ENCODE data around the gene PDGFA.

The PDGFA gene

DNA sequence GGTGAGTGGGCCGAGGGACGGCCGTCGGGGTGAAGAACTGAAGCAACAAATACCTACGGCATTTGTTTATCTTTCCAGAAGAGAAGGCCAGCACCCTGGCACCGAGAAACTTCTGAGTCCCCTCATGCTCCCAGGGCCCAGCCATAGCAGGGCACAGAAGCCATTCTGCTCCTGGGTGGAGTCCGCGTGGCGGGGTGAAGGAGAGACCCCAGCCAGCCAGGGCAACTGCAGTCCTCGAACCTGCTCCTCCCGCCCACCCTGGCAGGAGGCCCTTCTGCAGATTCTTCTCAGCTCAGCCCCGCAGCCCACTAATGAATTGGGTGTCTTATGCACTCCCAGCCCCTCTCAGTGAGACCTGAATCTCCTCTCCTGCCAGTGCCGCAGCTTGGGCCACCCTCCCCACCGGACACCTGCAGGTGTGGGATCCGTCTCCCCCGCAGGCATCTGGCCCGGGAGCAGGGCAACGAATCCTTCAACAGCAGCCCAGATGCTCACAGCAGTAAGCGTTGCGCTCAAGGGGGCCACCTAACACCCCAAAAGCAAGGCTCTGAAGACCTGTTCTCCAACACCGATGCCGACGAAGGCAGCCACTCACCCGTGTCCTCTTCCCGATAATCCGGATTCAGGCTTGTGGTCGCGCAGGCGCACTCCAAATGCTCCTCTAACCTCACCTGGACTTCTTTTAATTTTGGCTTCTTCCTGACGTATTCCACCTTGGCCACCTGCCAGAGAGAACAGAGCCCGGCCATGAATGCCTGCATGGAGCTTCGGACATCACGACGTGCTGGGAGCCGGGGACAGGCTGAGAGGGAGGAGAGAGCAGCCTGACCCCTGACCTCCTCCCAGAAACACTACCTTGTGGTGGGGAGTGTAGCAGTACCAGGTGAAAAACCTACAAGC is 18.9 kb downstream of the PDGFA start:
- H3K36me3 ChIP-seq (ENCODE audit: control insufficient read depth, insufficient read depth, low read length) = no peaks in the 10 kb centered on the region
- H3K9ac ChIP-seq (ENCODE audit: low read length) = no peak overlapping the region
- no peak overlapping the region for H3K4me3 ChIP-seq (ENCODE audit: low read length)
- no peaks in the 10 kb centered on the region for H3K9me3 ChIP-seq (ENCODE audit: control insufficient read depth, low read length)
- H3K4me1 ChIP-seq (ENCODE audit: control insufficient read depth, insufficient read depth, low read length) = peaks cover 52% of the 10 kb centered on the region
- H3K27me3 ChIP-seq (ENCODE audit: control insufficient read depth, insufficient read depth, low read length) = no peaks in the 10 kb centered on the region

GRCh38 chr7:499853-500485 is 19.7 kb downstream of the PDGFA start:
- peaks cover 44% of the 10 kb centered on the region for H3K4me1 ChIP-seq (ENCODE audit: control insufficient read depth, insufficient read depth, low read length)
- H3K9ac ChIP-seq (ENCODE audit: low read length) = no peak overlapping the region
- H3K36me3 ChIP-seq (ENCODE audit: control insufficient read depth, insufficient read depth, low read length) = no peaks in the 10 kb centered on the region
- no peak overlapping the region for H3K4me3 ChIP-seq (ENCODE audit: low read length)
- no peaks in the 10 kb centered on the region for H3K9me3 ChIP-seq (ENCODE audit: control insufficient read depth, low read length)
- H3K27me3 ChIP-seq (ENCODE audit: control insufficient read depth, insufficient read depth, low read length) = no peaks in the 10 kb centered on the region

DNA sequence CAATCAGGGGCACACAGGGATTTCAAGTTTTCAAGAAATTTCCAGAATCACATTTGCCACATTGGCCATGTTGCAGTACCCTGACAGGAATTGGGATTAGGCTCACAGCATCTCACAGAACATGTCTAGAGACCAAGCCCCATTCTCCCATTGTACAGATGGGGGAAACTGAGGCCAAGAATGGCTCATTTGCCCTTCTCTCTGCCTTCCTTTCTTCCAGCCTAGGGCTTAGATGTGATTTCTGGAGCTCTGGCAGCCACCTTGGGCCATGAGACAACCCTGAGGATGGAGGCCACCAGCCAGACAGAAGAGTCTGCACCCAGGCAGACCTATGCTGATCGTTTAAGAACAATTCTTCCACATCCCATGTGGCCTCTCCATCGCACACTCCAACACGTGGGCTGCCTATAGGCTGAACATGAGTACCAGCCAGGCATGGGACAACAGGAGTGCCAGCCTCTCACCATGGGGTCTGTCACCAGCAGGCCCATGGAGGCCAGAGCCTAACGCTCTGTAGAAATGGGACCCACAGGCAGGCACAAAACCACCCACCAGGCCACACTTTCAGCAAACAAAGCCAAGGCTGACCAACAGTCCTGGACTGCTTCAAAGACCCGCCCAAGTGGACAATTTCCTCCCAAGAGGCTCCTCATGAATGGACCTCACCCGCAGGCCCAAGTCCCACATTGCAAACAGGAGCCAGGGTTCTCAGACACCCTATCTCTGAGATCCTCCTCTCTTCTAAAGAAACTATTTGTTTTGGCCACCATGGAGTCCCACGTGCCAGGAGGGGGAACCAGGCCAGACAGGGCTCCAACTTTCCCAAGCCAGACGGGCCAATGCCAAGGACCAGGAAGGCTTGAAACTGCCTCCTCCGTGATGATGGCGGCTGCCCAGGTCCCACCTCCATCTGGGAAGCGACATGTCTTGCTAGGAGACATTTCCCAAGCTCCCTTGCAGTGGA is 20.7 kb downstream of the PDGFA start:
- H3K9me3 ChIP-seq (ENCODE audit: control insufficient read depth, low read length) = no peaks in the 10 kb centered on the region
- no peak overlapping the region for H3K4me3 ChIP-seq (ENCODE audit: low read length)
- H3K9ac ChIP-seq (ENCODE audit: low read length) = no peak overlapping the region
- no peaks in the 10 kb centered on the region for H3K27me3 ChIP-seq (ENCODE audit: control insufficient read depth, insufficient read depth, low read length)
- no peaks in the 10 kb centered on the region for H3K36me3 ChIP-seq (ENCODE audit: control insufficient read depth, insufficient read depth, low read length)
- peaks cover 34% of the 10 kb centered on the region for H3K4me1 ChIP-seq (ENCODE audit: control insufficient read depth, insufficient read depth, low read length)

DNA sequence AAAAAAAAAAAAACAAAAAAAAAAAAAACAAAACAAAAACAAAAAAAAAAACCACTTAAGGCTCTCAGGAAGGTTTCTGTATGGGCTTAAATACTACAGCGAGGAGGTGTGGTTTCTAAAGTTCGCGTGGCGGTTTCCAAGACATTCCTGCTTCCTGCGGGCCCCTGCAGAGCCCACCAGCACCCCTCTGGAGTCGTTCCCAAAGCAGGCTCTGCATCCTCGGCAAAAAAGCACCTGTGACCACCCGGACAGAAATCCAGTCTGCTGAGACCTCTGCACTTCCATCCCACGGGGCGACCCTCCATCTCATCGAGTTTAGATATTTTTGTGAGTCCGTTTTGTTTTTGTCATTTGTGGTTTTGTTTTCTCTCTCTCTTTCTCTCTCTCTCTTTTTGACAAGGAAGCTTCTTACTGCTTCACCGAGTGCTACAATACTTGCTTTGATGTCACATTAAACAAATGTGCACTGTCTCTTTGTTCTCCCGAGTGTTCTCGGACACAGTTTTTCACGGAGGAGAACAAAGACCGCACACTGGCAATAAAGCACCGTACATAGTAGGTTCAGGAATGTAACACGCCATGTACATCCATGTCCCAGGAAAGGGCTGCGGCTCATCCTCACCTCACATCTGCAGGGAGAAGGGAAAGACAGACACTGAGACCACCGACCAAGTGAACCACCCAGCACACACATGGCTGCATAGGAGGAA is 21.5 kb downstream of the PDGFA start:
- Histone ChIP-seq H3K36me3 (ENCODE audit: control insufficient read depth, insufficient read depth, low read length) (no peaks in the 10 kb centered on the region), H3K27me3 (ENCODE audit: control insufficient read depth, insufficient read depth, low read length) (no peaks in the 10 kb centered on the region), H3K4me3 (ENCODE audit: low read length) (no peak overlapping the region), H3K4me1 (ENCODE audit: control insufficient read depth, insufficient read depth, low read length) (peaks cover 26% of the 10 kb centered on the region), H3K9ac (ENCODE audit: low read length) (no peak overlapping the region), H3K9me3 (ENCODE audit: control insufficient read depth, low read length) (no peaks in the 10 kb centered on the region)

DNA sequence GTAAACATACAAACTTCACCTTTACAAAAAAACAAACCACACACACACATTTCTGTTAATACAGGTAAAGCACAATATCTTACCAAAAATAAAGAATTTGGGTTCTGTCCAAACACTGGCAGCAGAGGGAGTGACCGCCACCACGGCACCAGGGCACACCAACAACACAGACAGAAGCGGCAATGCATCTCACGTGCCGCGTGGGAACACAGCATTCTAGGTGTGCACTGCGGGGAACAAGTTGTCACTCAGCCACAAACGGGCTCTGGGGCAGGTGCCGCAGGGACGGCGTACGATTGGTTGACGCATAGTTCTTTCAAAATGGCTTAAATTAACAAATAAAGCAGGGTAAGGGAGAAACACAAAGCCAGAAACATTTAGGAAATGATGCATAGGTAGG is 22.3 kb downstream of the PDGFA start:
- Histone ChIP-seq H3K9ac (ENCODE audit: low read length) (no peak overlapping the region), H3K36me3 (ENCODE audit: control insufficient read depth, insufficient read depth, low read length) (no peaks in the 10 kb centered on the region), H3K9me3 (ENCODE audit: control insufficient read depth, low read length) (no peaks in the 10 kb centered on the region), H3K4me1 (ENCODE audit: control insufficient read depth, insufficient read depth, low read length) (peaks cover 19% of the 10 kb centered on the region), H3K4me3 (ENCODE audit: low read length) (no peak overlapping the region), H3K27me3 (ENCODE audit: control insufficient read depth, insufficient read depth, low read length) (no peaks in the 10 kb centered on the region)

DNA sequence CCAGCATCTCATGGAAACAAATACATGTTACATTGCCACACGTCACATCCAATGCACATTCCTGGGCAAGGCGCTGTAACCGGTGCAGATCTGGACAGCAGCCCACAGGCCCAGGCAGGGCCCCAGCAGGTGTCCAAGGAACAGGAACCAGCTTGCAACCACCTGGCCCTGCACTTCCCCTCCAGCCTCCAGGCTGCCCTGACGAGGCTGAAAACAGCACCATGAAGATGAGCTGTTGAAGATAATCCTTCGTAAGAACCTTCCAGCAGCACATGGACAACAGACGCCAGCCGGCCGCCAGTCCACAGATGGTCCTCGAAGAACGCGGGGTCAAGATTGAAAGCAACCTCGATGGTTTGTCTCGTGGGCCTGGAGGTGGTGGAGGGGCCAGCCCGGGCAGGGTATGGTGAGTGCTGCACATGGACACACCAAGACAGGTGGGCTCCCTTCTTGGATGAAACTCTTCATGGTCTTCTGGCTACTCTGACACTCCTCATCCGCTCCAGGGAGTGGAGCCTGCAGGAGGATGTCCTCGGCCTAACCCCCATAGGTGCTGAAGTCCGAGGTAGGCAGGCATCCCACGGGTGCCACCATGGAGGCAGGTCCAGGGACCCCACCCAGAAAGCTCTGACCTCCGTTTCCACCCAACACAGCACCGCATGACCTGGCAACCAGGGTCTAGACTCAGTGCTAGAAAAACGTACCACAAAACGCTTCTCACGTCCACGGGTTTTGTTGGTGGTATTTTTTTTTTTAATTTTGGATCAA is 22.9 kb downstream of the PDGFA start:
- Histone ChIP-seq H3K9me3 (ENCODE audit: control insufficient read depth, low read length) (no peaks in the 10 kb centered on the region), H3K9ac (ENCODE audit: low read length) (no peak overlapping the region), H3K27me3 (ENCODE audit: control insufficient read depth, insufficient read depth, low read length) (no peaks in the 10 kb centered on the region), H3K36me3 (ENCODE audit: control insufficient read depth, insufficient read depth, low read length) (no peaks in the 10 kb centered on the region), H3K4me3 (ENCODE audit: low read length) (no peak overlapping the region), H3K4me1 (ENCODE audit: control insufficient read depth, insufficient read depth, low read length) (peaks cover 12% of the 10 kb centered on the region)

DNA sequence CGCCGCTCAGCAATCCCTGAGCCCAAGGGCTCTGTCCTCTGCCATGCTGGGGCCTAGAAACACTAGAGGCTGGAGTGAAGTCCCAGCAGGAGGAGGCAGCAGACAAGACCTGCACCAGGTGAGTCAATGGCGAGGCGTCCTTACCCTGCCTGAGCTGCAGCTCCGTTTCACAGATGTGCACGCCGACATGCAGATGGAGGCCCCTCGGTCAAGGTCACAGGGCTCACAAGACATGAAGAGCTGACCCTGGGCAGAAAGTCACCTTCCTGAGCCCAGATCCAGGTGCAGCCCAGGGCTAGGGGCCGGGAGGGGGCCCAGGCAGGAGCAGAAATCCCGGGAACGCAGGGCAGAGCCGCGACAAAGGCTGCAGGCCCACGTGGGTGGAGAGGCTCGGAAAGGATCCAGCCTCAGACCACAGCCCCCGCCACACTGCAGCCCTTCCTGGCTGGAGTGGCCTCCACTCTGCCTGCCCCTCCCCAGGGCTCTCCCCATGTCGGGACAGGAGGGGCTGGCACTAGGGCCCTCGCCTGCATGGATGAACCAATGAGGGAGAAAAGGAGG is 23.8 kb downstream of the PDGFA start:
- Histone ChIP-seq H3K4me3 (ENCODE audit: low read length) (no peak overlapping the region), H3K4me1 (ENCODE audit: control insufficient read depth, insufficient read depth, low read length) (peaks cover 6% of the 10 kb centered on the region), H3K9me3 (ENCODE audit: control insufficient read depth, low read length) (no peaks in the 10 kb centered on the region), H3K9ac (ENCODE audit: low read length) (no peak overlapping the region), H3K36me3 (ENCODE audit: control insufficient read depth, insufficient read depth, low read length) (no peaks in the 10 kb centered on the region), H3K27me3 (ENCODE audit: control insufficient read depth, insufficient read depth, low read length) (no peaks in the 10 kb centered on the region)

GRCh38 chr7:495326-495725 is 24.3 kb downstream of the PDGFA start:
- no peak overlapping the region for H3K9ac ChIP-seq (ENCODE audit: low read length)
- no peaks in the 10 kb centered on the region for H3K27me3 ChIP-seq (ENCODE audit: control insufficient read depth, insufficient read depth, low read length)
- no peak overlapping the region for H3K4me3 ChIP-seq (ENCODE audit: low read length)
- H3K36me3 ChIP-seq (ENCODE audit: control insufficient read depth, insufficient read depth, low read length) = no peaks in the 10 kb centered on the region
- no peaks in the 10 kb centered on the region for H3K9me3 ChIP-seq (ENCODE audit: control insufficient read depth, low read length)
- H3K4me1 ChIP-seq (ENCODE audit: control insufficient read depth, insufficient read depth, low read length) = peaks cover 6% of the 10 kb centered on the region

GRCh38 chr7:494906-495305 is 24.7 kb downstream of the PDGFA start:
- no peaks in the 10 kb centered on the region for H3K36me3 ChIP-seq (ENCODE audit: control insufficient read depth, insufficient read depth, low read length)
- peaks cover 6% of the 10 kb centered on the region for H3K4me1 ChIP-seq (ENCODE audit: control insufficient read depth, insufficient read depth, low read length)

GRCh38 chr7:494259-494687 is 25.4 kb downstream of the PDGFA start:
- H3K9me3 ChIP-seq (ENCODE audit: control insufficient read depth, low read length) = no peaks in the 10 kb centered on the region
- H3K9ac ChIP-seq (ENCODE audit: low read length) = no peak overlapping the region
- peaks cover 4% of the 10 kb centered on the region for H3K4me1 ChIP-seq (ENCODE audit: control insufficient read depth, insufficient read depth, low read length)
- no peaks in the 10 kb centered on the region for H3K36me3 ChIP-seq (ENCODE audit: control insufficient read depth, insufficient read depth, low read length)
- peaks cover 2% of the 10 kb centered on the region for H3K27me3 ChIP-seq (ENCODE audit: control insufficient read depth, insufficient read depth, low read length)
- no peak overlapping the region for H3K4me3 ChIP-seq (ENCODE audit: low read length)

More at GRCh38 chr7:494906-495305, 24.7 kb downstream of the PDGFA start:
- peaks cover 1% of the 10 kb centered on the region for H3K27me3 ChIP-seq (ENCODE audit: control insufficient read depth, insufficient read depth, low read length)
- H3K4me3 ChIP-seq (ENCODE audit: low read length) = no peak overlapping the region
- H3K9ac ChIP-seq (ENCODE audit: low read length) = no peak overlapping the region
- no peaks in the 10 kb centered on the region for H3K9me3 ChIP-seq (ENCODE audit: control insufficient read depth, low read length)

All from mucosa of stomach (tissue), 1 donor.